HG03060 (cell line): ENCODE data around the gene CCDC40.

Experiments
- ATAC-seq: cut with Tn5 transposase; IDR thresholded peaks from one replicate; pipeline ENCODE4 v1.9.1; 2021; ENCODE audit warnings: low read depth, moderate number of reproducible peaks; ENCODE audit not compliant: unreplicated experiment

Gene CCDC40

DNA sequence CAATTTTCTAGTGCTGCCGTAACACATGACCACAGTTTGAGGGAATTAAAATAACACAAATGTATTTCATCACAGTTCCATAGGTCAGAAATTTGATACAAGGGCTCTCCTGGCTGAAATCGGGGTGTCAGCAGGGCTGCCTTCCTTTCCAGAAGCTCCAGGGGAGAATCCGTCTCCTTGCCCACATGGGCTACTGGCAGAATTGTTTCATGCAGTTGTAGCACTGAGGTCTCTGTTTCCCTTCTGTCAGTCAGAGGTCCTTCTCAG lies 89.9 kb downstream of the CCDC40 start:
- ATAC-seq, result no peak

DNA sequence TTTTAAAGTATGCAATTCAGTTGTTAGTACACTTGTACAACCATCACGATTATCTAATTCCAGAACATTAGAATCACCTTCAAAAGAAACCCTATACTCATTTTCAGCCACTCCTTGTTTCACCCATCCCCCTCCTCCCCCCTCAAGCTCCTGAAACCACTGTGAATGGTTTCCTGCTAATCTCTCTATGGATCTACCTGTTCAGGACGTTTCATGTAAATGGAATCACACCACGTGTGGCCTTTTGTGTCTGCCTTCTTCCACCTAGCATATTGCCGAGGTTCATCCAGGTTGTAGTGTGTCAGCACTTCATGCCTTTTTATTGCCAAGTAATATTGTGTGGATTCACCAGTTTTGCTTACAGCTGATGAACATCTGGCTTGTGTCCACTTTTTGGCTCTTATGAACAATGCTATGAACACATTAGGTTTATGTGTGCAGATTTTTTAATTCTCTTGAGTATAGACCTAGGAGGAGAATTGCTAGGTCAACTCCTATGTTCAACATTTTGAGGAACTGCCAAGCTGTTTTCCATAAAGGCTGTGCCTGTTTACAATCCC lies 92.6 kb downstream of the CCDC40 start:
- no peak for ATAC-seq

DNA sequence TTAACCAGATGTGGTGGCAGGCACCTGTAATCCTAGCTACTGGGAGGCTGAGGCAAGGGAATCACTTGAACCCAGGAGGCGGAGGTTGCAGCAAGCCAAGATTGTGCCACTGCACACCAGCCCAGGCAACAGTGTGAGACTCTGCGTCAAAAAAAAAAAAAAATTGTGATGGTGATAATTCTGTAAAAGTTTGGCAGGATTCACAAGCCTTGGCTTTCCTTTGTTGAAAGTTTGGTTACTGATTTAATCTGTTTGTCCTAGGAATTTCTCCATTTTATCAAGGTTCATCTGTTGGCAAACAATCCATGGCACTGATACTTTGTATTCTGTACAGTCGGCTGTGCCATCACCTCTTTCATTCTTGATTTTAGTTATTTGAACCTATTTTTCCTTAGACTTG lies 94.5 kb downstream of the CCDC40 start:
- no peak for ATAC-seq

DNA sequence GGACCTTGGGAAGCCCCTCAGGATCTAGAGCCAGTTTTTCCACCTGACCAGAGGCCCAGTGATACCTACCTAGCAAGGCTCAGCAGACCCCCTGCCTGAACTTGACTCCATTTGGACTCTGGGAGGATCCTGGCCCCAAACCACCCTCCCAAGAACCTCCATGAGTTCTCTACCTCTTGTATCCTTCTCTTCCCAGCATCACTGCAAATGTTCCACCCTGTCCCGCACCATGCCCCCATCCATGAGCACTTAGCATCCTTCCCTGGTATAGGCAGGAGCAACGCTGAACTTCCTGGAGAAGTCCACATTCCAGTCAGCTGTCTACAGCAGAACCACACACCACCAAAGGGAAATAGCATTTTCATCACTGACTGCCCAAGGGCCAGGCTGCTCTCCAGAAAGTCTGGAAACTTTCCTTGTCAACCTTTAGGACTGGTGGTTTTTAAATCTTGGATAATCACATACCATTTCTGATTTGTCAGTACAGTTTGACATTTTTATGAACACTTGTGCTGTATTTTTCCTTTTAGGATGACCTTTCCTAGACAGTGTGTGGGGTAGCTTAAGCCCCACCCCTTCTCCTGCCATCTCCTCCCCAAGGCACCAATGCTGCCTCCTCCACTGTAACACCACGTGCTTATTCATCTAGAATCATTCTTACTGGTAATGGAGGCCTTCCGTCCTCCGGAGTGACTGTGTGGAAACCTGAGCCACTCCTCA lies 96.6 kb downstream of the CCDC40 start:
- ATAC-seq, result no peak

DNA sequence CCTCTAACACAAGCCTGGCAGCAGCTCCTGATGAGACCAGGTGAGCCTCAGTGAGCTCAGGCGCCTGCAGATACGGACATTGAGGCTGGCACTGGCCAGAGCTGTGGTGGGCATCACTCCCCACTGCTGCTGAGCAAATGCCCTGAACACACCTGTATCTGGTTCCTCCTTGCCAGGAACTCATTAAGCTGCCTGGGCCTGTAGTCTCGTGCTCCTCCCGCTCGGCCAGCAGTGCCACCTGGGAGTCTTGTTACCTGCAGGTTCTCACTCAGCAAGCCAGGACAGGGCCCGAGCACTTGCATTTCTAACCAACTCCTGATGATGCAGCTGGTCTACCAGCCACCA lies 97.2 kb downstream of the CCDC40 start:
- ATAC-seq, result no peak

DNA sequence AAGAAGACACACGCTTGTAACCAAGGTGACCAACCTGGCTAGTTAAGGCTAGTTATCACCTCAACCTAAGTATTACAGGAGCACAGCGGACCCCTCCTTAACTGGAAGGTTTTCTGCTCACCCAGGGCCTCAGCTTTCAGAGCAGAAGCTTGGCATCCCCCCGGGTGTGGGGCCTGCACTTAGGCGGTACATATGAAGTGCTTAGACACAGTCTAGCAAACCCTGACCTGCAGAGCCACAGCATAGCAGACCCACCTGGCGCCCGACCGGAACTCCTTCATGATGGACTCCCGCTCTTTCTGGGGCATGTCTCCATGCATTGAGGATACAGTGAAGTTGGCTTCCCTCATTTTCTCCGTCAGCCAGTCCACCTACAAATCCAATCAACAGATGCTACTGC lies 100.7 kb downstream of the CCDC40 start:
- ATAC-seq, result no peak

DNA sequence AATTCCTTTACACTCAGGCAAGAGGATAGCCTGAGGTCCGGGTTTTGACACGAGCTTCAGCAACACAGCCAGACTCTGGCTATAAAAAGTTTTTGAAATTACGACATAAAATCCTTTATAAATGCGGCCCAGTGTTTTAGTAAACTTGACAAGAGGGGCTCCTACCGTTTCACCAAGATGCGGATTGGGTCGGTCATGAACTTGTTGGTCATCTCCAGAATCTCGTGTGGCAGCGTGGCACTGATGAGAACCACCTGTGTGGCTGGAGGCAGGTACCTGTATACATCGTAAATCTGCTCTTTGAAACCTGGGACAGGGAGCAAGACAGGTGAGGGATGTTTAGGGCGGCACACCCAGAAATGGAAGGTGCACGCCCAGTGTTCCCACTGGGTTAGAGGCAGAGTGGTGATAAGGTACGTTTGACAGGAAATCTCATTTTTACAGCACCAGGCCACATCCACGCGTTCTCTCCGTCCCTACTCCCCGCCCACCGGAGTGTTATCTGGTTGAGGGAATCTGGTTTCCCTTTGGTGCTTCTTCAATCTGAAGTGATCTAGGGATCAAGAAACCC lies 102.5 kb downstream of the CCDC40 start:
- ATAC-seq, result no peak

DNA sequence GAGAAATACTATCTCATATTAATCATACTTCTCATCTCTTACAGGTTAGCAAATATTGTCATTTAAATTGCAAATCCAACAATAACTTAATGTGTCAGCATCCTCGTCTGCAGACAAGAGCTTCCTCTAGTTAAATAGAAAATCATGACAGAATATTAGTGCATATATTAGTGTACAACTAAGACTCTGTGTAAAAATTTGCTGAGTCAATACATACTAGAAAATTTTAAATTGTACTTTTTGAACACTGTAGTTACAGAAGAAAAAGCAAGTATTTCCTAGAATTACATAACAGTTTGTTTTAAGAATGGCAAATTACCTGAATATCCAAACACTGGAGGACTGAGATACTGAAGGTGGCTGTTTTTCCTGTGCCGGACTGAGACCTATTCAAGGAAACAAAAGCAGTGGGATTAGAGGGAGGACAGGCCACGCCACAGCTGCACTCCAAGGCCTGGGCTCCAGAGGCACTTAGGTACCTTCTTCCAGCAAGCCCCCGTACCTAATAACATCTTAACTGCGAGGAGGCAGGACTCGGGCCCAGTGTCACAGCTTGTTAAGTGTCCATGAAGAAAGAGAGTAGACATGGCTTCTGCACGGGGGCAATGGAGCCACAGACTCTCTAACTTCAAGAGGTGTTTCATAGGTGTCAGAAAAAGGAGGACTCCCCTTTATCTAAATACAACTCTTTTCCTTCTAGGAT lies 105.2 kb downstream of the CCDC40 start:
- ATAC-seq, result no peak

DNA sequence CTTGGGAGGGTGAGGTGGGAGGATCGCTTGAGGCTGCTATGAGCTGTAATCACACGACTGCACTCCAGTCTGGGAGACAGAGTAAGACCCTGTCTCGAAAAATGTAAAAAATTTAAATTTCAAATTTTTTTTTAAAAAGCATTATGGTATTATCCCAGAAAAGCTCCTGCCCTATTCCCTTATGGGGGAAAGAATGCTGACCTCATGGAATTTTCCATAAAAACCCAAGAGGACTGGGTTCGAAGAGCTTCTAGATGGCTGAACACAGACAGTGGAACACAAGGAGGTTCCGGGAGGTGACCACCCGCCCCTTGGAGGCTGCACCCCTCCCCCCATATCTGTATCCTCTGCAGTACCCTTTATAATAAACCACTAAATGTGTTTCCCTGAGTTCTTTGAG lies 106.5 kb downstream of the CCDC40 start:
- ATAC-seq, result no peak

DNA sequence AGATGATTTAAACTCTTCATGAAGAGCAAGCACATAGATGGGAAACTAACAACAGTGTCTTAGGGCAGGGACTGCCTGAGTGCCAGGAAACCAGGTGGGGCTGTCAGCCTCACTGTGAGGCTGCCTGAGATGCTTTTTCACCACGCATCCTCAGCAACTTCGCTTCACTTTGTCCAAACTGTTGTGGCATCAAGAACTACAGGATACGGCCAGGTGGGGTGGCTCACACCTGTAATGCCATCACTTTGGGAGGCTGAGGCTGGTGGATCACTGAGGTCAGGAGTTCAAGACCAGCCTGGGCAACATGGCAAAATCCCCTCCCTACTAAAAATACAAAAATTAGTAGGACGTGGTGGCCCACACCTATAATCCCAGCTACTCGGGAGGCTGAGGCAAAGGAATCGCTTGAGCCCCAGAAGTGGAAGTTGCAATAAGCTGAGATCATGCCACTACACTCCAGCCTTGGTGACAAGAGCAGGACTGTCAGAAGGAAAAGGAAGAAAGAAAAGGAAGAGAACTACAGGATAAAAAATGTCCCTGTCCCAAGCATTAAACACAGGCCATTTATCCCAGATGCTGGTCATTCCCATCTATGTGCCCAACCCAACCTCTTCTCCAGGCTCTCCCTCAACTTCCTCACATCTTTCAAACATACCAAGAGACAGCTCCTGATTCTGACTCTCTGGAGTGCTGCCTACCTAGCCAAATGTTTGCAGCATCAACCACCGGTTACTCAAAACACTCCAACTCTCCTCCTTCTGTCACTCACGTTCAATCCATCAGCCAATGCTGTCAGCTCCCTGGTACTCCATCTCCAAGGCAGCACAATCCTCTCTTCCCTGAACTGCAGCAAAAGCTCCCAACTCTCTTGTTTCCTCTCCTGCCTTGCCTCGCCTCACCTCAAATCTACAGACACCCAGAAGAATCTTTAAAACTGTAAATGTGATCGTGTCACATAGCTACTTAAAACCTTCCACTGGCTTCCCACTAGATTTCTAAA lies 108.9 kb downstream of the CCDC40 start:
- ATAC-seq, result no peak

DNA sequence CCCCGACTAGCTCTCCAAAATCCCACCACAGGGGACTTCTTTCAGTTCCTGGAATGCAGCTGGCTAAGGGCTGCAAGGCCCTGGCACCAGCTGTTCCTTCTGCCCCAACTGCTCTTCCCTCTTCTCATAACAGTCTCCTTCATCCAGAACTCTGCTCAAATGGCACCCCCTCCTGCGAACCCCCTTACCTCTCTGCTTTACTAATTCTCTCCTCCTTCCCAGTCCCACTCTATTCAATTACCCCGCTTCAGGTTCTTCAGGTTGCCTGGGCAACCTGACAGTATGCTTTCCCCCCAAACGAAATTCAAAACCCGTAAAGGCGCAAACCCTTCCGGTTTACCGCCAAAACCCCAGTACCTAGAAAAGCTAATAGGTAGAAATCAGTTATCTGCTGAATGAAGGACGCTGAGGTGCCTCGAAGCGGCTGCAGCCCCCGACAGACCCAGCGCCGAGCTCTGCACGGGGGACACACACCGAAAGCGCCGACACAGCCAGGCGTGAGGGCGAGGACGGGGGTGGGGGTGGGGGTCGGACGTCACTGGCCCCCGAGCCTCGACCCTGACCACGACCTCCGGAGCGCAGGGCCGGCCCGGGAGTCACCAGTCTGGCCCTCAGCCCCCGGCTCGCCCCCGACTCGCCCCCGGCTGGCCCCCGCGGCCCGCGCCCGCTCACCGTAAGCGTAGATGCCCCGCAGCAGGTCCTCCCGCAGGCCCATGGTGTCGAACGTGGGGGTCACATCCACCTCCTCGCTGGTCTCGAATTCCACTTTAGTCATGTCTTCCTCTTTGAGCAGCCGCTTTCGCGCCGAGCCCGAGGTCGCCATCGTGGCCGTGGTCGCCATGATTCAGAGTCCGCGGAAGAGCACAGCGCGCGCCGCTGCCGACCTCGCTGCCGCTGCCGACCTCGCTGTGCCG lies 109.9 kb downstream of the CCDC40 start:
- peak; percentile 4 for ATAC-seq

DNA sequence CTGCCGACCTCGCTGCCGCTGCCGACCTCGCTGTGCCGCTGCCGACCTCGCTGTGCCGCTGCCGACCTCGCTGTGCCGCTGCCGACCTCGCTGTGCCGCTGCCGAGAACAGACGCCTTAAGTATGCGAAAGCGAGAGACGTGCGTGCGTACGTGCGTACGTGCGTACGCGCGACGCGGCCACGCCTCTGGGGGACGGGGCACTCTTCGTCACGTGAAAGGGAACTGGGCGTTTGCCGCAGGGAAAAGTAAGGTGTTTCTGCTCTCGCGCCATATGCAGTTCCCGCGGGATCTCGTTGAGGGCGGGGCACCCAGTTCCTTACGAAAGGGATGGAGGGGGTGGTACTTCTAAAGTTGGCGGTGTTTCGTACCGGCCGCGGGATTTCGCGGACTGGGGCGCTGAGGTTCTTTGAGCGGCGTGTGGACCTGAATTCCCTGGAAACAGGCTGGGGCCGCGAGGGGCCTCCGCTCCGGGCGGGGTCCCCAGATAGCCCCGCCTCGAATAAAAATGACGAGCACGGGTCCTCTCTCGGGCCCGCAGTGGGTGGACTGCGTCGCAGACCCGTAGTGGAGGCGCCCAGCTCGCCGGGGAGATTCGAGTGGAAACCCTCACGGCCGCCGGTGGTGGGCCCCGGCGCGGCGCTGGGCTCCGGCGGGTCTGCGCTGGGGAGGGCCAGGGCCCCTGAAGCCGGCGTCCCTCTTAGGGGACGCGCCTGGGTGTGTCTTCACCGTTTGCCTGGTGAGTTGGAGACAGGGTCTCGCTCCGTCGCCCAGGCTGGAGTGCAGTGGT lies 110.8 kb downstream of the CCDC40 start, which contains the start of gene EIF4A3:
Gene EIF4A3, minus strand, starts transcription at position 94 of the 788 bp plus-strand sequence. CDS start 167 bp downstream, outside the sequence.
- ATAC-seq, result peak; percentile 57
